ENCODE data around the gene ZFP36. TPM values are rescaled to one million over a fixed set of nuclear protein-coding genes. Genes with fewer than 3 reads are reported as not detected.
A peak's percentile ranks its signal among the peaks of the same experiment; 100 is the strongest.

The ZFP36 gene
- total RNA-seq, 4 donors from 2014 or later = 183 to 682 (median 309) TPM

- peak in 1 of 3 donors; percentile 47 for DNase-seq
- Histone ChIP-seq H3K36me3 (peaks cover 0 to 13% (median under 1%) of the 10 kb centered on the region in 3 donors), H3K4me3 (peak overlapping the region; percentile 62 to 91 (median 75)), H3K27ac (peak overlapping the region; percentile 87 to 100 (median 100)), H3K9me3 (no peaks in the 10 kb centered on the region), H3K4me1 (peaks cover 0 to 47% (median 14%) of the 10 kb centered on the region in 4 donors), H3K27me3 (no peaks in the 10 kb centered on the region)
- TF ChIP-seq POLR2A (IDR thresholded peaks at IDR 0.05) (no peak), CTCF (IDR thresholded peaks at IDR 0.05) (no peak)
Measured at GRCh38 chr19:39412867-39413271, 6.2 kb downstream of the ZFP36 start.

- no peak for TF ChIP-seq CTCF (IDR thresholded peaks at IDR 0.05)
- no peak for TF ChIP-seq POLR2A (IDR thresholded peaks at IDR 0.05)
- Histone ChIP-seq H3K36me3 (peaks cover 0 to 9% (median 0%) of the 10 kb centered on the region in 3 donors), H3K27me3 (no peaks in the 10 kb centered on the region), H3K4me3 (peak overlapping the region; percentile 62 to 91 (median 75)), H3K4me1 (peaks cover 0 to 47% (median 14%) of the 10 kb centered on the region in 4 donors), H3K27ac (peak overlapping the region; percentile 87 to 100 (median 100)), H3K9me3 (no peaks in the 10 kb centered on the region)
- DNase-seq = peak; percentile 49 to 75 (median 70)
Measured at GRCh38 chr19:39413272-39413910, 6.7 kb downstream of the ZFP36 start.

- Histone ChIP-seq H3K27ac (peak overlapping the region; percentile 87 to 100 (median 100)), H3K36me3 (peaks cover 0 to 8% (median 0%) of the 10 kb centered on the region in 3 donors), H3K4me3 (peak overlapping the region; percentile 62 to 91 (median 75)), H3K4me1 (peaks cover 0 to 47% (median 14%) of the 10 kb centered on the region in 4 donors), H3K27me3 (no peaks in the 10 kb centered on the region), H3K9me3 (no peaks in the 10 kb centered on the region)
- peak in 1 of 3 donors; percentile 53 for DNase-seq
- no peak for TF ChIP-seq POLR2A (IDR thresholded peaks at IDR 0.05)
- no peak for TF ChIP-seq CTCF (IDR thresholded peaks at IDR 0.05)
Measured at GRCh38 chr19:39413911-39414608, 7.4 kb downstream of the ZFP36 start.

GRCh38 chr19:39415111-39416046, 8.7 kb downstream of the ZFP36 start:
- Histone ChIP-seq H3K27me3 (no peaks in the 10 kb centered on the region), H3K27ac (peak overlapping the region in 3 of 4 donors; percentile 38 to 100 (median 87)), H3K4me3 (peak overlapping the region in 1 of 4 donors; percentile 78), H3K4me1 (peaks cover 0 to 45% (median 14%) of the 10 kb centered on the region in 4 donors), H3K36me3 (peaks cover 0 to 13% (median 0%) of the 10 kb centered on the region in 3 donors), H3K9me3 (no peaks in the 10 kb centered on the region)
- DNase-seq = no peak
- TF ChIP-seq CTCF (IDR thresholded peaks at IDR 0.05) (no peak), POLR2A (IDR thresholded peaks at IDR 0.05) (no peak)
